Cerebellar nuclear complex (tissue), 1 donor: ENCODE measurements around the gene THBS2.
"Not testable (repeated sequence)": the region's sequence is repeated elsewhere in the genome, so short reads cannot be mapped to it uniquely, and the experiment has no call there.

Experiments
- DNase-seq, 2 experiments: peaks; one replicate each; lab custom pipeline; 2025; lab: John Stamatoyannopoulos, UW

THBS2 gene

GRCh38 chr6:169210611-169211010 lies 43.0 kb downstream of the THBS2 start:
- DNase-seq = no peak

- no peak for DNase-seq
These were observed 45.6 kb downstream of the THBS2 start for GRCh38 chr6:169208011-169208410.

GRCh38 chr6:169207482-169207881 lies 46.2 kb downstream of the THBS2 start:
- DNase-seq = no peak

GRCh38 chr6:169205176-169206160 lies 48.2 kb downstream of the THBS2 start:
- DNase-seq = no peak

GRCh38 chr6:169204167-169204566 lies 49.5 kb downstream of the THBS2 start:
- DNase-seq = no peak

DNA sequence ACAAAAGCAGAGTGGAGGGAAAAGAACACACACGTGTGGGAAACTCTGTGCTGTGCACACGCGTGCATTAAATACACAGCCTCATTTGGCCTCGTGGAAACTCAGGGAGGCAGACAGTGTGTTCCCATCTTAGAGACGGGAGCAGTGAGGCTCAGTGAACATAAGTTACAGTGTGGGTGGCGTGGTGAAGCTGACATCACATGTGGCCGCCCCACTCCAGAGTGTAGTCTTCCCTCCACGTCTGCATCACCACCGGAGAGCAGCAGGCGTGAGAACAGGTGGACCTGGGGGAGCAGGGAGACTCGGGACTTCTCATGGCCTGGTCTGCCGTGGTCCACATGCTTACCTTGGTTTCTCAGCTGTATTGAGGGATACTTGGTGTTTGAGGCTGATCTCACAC lies 51.7 kb downstream of the THBS2 start:
- no peak for DNase-seq

DNA sequence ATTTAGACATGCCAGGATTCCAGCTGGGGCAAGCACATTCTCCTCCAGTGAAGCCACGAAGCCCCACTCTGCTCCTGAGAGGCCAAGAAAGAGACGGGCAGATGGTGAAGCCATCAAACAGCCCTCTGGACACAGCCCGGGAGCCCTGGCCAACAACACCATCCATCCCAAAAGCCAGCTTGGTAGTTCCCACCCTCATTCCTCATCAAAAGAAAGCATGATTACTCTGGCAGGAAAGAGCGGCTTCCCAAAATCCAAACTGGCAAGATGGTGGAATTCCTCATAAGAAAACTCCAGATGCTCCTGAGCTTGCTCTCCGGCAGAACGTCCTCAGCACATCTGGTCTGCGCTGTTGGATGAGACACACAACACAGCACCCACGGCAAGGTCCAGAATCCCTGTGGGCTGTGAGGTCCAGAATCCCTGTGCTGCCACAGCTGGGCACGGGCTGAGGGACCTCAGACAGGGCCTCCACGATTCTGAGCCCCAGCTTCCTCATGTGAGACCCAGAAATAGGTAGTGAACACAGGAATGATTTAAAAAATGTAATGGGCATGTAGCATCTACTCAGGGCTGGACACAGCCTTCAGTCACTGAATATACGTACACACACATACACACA lies 52.6 kb downstream of the THBS2 start:
- no peak for DNase-seq

DNA sequence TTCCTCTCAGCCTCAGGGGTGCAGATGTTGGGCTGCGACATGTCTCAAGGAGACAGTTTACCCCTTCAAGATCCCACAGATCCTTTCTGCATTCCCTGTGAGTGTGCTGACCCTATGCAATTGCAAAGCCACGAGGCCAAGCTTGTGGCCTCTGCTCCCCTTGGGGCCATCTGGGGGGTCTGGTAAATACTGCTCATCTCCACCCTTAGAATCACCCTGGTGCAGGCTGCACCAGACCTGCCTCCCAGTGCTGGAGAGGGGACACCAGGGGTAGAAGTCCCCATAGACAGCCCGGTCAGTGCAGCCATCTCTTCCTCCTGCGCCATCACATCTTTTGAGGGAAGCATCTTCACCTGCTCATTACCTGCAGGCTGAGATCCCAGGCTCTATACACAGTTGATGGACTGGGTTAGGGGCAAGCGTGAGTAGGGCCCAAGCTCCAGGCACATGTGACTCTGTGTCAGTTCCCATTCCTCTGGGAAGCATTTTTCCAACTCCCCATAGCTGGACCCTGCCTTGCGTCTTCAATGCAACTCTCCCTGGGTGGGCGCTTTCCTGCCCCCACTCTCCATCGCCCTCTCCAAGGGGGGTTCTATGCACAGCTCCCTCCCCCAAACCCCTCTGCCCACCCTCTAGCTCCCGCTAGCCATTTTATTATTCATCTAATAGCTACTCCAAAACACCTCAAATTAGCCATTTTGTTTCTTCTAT lies 53.9 kb downstream of the THBS2 start:
- DNase-seq = no peak

DNA sequence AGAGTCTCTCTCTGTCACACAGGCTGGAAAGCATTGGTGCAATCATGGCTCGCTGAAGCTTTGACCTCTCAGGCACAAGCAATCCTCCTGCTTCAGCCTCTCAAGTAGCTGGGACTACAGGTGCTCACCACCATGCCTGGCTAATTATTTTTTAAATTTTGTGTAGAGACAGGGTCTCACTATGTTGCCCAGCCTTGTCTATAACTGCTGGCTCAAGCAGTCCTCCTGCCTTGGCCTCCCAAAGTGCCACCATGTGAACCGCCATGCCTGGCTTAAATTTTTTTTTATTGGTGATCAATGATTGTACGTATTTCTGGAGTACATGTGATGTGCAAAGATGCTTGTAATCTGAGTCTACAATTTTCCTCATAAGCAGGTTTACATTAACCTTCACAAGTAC lies 54.8 kb downstream of the THBS2 start:
- DNase-seq = no peak

- not testable (repeated sequence) for DNase-seq
These were observed 55.7 kb downstream of the THBS2 start for GRCh38 chr6:169197929-169198328.

GRCh38 chr6:169196279-169196678 lies 57.4 kb downstream of the THBS2 start:
- not testable (repeated sequence) for DNase-seq

DNA sequence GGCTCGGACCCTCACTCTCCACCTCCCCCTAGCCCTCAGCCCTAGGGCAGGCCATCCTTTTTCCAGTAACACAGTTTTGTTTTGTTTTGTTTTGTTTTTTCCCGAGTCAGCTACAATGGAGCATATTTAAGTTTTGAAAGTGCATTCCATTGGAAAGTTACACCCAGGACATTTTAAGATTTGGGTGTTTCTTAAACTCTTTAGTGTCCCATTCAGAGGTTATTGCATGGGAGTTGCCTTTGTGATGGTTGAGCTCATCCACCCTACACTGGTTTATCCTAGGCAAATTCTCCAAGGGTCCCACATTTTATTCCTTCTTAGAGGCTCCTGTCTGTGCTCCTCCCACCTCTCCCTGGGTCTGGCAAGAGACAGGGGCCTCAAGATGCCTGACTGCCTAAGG lies 58.9 kb downstream of the THBS2 start:
- DNase-seq = no peak

DNA sequence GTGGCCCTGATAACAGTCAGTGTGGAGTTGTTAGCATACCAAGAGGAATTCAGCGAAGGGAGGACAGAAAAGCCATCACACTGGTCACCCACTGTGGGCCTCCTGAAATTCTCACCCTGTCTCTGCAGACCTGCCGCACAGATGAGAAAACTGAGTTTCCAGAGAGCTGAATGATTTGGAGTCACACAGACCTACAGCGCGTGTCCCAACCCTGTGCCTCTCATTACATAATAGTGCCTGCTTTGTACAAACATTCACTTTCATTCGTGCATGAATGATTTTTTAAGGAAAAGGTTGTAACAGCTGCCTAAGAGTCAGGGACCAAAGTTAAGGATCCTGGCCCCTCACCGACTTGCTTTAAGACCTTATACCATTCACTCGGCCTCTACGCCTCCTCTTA lies 62.7 kb downstream of the THBS2 start:
- DNase-seq = no peak

DNA sequence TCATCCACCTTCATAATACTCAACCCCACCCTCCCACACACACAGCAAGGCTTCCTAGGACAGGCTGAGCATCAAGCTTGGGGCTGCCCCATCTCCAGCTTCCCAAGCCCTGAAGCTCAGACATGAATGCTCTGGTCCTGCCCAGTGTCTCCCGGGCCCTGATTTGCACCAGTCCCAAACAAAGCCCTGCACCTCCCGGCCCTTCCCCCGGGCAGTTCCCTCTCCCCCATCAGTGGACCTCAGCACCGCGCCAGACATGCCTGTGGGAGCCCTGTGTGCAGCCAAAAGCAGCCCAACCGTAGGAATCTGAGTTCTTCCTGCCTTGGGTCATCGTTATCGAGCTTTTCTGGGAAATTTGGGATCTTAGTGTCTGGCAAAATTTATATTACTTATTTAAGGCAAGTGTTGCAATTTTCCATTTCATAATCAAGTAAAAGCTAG lies 63.5 kb downstream of the THBS2 start:
- DNase-seq = no peak

GRCh38 chr6:169189686-169190085 lies 64.0 kb downstream of the THBS2 start:
- DNase-seq = no peak

DNA sequence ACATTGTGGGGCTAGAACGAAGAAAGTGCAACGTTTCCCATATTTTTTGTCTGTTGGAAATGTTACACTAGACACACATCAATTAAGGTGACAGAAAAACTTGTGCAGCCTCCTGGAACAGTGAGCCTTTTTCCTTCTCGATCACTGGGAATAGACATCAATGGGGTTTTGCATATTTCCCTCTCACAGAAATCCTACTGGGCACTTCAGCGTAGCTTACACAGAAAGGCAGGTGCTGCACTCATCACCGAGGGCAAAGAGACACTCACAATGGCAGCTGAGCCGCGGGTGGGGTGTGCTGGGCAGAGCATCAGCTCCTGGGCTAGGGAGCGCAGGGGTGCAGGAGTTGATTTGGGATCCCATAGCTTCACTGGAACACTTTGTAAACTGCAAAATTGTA lies 64.5 kb downstream of the THBS2 start:
- DNase-seq = no peak

GRCh38 chr6:169188475-169188874 lies 65.2 kb downstream of the THBS2 start:
- no peak for DNase-seq

GRCh38 chr6:169188051-169188470 lies 65.6 kb downstream of the THBS2 start:
- DNase-seq = no peak

- DNase-seq = no peak
These were observed 67.0 kb downstream of the THBS2 start for GRCh38 chr6:169186496-169187169.

DNA sequence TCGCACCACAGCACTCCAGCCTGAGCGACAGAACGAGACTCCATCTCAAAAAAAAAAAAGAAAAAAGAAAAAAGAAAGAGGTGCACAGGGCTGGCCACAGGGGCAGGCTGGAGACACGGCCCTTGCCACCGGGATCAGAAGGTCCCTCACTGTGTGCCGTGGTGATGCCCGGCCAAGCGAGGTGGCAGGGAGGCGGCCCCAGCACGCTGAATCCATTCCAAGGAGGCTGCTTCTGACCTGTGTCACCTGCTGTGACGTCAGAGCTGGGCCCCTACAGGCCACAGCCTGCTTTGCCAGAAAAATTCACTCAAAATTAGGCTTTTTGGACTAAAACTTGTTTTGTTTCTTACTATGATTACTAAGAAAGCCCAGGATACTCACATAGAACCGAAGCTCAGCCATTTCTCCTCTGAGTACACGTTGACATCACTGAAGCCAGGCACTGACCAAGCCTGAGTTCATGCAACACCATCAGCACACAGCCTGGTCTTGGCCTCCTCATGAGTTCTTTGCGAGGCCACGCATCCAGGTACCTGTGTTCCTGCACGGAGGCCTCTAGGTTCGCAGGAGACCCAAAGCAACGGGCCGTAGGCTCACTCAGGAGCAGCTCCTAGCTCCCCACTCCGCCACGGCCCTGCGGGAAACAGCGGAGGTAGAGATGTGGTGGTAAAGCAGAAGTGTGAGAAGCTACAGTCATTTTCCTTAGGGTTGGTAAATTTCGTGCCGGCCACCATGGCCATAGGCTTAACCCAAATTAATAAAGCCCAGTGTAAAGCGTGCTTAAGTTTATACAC lies 67.8 kb downstream of the THBS2 start:
- no peak for DNase-seq

- DNase-seq = no peak
These were observed 68.6 kb downstream of the THBS2 start for GRCh38 chr6:169185011-169185521.
